Measurements from ENCODE around the gene SAMD4A.

Gene SAMD4A

GRCh38 chr14:54675236-54676128, 108.6 kb downstream of the SAMD4A start:
- no peak overlapping the region for H3K4me3 ChIP-seq
- H3K27ac ChIP-seq = peak overlapping the region; percentile 79 to 93
- no peak for DNase-seq (ENCODE audit: low spot score)
- TF ChIP-seq CTCF (IDR thresholded peaks at IDR 0.05) = no peak

- Histone ChIP-seq H3K4me3 (peak overlapping the region; percentile 41), H3K27ac (peak overlapping the region; percentile 79 to 84)
- DNase-seq (ENCODE audit: low spot score) = no peak
- no peak for TF ChIP-seq CTCF (IDR thresholded peaks at IDR 0.05)
Measured at GRCh38 chr14:54676812-54677708, 110.1 kb downstream of the SAMD4A start.

GRCh38 chr14:54680651-54681050, 113.7 kb downstream of the SAMD4A start:
- H3K27ac ChIP-seq = peak overlapping the region in 1 of 2 donors; percentile 46
- no peak for DNase-seq (ENCODE audit: low spot score)

GRCh38 chr14:54681811-54682261, 114.9 kb downstream of the SAMD4A start:
- Histone ChIP-seq H3K27ac (peak overlapping the region in 1 of 2 donors; percentile 93), H3K4me3 (no peak overlapping the region)
- no peak for DNase-seq (ENCODE audit: low spot score)
- no peak for TF ChIP-seq CTCF (IDR thresholded peaks at IDR 0.05)

More at GRCh38 chr14:54680651-54681050, 113.7 kb downstream of the SAMD4A start:
- TF ChIP-seq CTCF (IDR thresholded peaks at IDR 0.05) = no peak
- H3K4me3 ChIP-seq = no peak overlapping the region

GRCh38 chr14:54682578-54682977, 115.7 kb downstream of the SAMD4A start:
- DNase-seq (ENCODE audit: low spot score) = no peak
- no peak overlapping the region for H3K4me3 ChIP-seq
- H3K27ac ChIP-seq = peak overlapping the region; percentile 20 to 93
- TF ChIP-seq CTCF (IDR thresholded peaks at IDR 0.05) = no peak

GRCh38 chr14:54683882-54684794, 117.2 kb downstream of the SAMD4A start:
- peak overlapping the region; percentile 93 to 94 for H3K27ac ChIP-seq
- H3K4me3 ChIP-seq = peak overlapping the region; percentile 28
- no peak for TF ChIP-seq CTCF (IDR thresholded peaks at IDR 0.05)
- peak; percentile 78 for DNase-seq (ENCODE audit: low spot score)

Measured in coronary artery (tissue), 2 donors.